DMS53 treated with DMSO at 0.1 percent for 48 hours (cell line): Measurements from ENCODE around the gene UCN.
"Not testable (repeated sequence)": the region's sequence is repeated elsewhere in the genome, so short reads cannot be mapped to it uniquely, and the experiment has no call there.

Experiments
- DNase-seq: peaks from one replicate; lab custom pipeline; 2025; ENCODE audit not compliant: unreplicated experiment; lab: John Stamatoyannopoulos, UW

UCN gene, protein sequence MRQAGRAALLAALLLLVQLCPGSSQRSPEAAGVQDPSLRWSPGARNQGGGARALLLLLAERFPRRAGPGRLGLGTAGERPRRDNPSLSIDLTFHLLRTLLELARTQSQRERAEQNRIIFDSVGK

DNA sequence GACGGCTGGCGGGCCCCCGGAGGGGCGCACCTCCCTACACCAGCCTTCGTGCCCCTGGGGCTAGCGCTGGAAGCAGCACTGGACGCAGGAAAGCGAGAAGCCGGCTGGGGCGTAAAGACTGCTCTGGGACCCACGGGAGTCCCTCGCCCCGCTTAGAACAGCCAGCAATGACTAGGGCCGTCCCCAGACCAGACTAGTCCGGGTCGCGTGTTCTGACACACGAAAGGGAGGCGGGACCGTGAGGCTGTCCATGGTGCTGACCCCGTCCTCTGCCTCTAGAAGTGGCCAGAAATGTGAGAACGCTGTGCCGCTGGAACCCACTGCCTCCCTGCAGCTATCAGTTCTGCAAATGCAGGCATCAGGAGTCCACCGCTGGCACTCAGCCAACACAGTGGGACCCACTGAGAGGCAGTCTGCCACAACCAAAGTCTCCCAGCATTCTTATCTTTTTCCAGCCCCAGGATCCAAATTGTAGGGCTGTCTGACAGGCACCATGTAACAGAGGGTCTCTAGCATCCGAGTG lies at the start of gene UCN:
Gene UCN, minus strand, starts transcription at position 87 of the 523 bp plus-strand sequence. CDS start 550 bp downstream, outside the sequence.
- DNase-seq = no peak

DNA sequence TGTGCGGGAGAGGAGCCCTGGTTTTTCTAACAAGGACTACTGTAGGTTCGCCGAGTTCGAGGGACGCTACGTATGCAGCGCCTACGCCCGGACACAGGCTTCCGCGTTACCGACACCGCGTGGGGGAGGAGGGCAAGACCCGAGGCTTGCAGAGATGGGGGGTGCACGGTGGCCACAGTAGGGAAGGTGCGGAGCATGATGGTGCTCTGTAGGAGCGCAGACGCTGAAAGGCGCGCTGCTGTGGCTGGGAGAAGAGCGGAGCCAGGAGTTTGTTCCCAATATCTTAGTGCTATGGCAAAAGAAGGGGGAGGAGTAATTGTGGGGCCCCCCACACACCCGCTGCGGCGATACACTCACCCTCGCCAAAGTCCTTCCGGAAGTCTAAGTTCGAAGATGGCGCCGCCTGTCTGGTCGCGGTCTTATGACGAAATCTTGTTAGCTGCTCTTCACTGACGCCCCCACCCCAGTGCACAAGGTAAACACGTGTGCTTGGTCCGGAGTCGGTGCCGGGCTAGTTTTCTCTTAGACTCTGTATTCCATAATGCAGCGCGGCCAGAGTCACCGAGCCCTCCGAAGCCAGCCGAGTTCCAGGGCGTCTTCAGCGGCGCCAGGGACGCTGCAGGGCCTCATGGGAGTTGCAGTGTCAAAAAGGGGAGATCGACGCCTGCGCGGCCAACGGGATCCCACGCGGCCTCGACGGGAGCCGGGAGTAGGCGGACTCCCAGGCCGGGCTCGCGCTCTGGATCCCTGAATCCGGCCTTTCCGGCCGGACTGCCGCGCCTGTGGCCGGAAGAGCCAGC lies 48.3 kb upstream of the UCN start, which contains the start of gene GTF3C2:
Gene GTF3C2, minus strand, starts transcription at position 383 of the 800 bp plus-strand sequence. CDS start 13,210 bp downstream, outside the sequence.
- peak; percentile 87 for DNase-seq

DNA sequence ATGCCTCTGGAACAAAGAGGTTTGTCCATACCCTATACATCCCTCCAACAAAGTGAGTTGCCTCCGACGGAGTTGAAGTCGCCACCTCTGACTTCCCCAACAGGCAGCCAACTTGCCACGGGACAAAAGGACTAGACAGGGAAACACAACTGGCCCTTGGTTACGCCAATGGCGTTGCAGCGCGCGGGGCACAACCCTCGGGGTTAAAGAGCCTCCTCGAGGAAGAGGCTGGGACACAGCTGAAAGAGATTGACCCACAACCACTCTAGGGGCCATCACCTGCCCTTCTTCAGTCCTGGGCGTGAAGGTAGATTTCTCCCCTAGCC lies 47.8 kb upstream of the UCN start:
- peak; percentile 20 for DNase-seq

DNA sequence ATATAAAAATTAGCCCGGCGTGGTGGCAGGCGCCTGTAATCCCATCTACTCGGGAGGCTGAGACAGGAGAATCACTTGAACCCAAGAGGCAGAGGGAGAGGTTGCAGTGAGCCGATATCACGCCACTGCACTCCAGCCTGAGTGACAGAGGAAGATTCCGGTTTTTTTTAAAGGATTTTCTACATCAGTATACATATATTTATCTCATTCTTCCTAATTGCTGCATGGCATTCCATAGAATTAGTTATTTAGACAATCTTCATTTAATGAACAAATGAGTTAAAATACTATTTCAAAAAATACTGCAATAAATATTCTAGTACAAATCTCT lies 46.3 kb upstream of the UCN start:
- no peak for DNase-seq

DNA sequence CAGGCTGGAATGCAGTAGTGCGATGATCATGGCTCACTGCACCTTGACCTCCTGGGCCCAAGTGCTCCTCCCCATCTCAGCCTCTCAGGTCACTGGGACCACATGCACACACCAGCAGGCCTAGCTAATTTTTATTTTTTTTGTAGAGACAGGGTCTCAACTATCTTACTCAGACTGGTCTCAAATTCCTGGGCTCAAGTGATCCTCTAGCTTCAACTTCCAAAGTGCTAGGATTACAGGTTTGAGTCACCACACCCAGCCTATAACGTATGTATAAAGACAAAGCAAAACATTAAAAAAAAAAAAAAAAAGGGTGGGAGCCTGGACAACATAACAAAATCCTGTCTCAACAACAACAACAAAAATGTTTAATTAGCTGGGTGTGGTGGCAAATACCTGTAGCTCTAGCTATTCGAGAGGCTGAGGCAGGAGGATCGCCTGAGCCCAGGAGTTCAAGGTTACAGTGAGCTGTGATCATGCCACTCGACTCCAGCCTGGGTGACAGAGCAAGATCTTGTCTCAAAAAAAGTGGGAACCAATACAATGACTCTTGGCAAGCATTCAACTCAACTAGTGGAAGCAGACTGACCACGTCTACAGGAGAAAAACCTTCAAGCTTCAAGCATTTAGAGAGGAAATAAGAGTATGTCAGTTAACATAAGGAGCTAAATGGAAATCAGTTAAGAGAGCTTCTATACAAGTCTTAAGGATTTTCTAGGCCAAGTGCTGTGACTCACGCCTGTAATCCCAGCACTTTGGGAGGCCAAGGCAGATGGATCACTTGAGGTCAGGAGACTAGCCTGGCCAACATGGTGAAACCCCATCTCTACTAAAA lies 45.7 kb upstream of the UCN start:
- no peak for DNase-seq

DNA sequence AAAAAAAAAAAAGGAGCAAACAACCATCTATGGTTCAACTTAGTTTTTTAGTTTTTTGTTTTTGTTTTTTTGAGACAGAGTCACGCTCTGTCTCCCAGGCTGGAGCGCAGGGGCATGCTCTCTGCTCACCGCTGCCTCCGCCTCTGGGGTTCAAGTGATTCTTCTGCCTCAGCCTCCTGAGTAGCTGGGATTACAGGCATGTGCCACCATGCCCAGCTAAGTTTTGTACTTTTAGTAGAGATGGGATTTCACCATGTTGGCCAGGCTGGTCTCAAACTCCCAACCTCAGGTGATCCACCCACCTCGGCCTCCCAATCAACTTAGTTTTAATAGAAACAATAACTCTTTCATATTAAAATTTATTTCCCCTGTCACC lies 45.1 kb upstream of the UCN start:
- DNase-seq = not testable (repeated sequence)

DNA sequence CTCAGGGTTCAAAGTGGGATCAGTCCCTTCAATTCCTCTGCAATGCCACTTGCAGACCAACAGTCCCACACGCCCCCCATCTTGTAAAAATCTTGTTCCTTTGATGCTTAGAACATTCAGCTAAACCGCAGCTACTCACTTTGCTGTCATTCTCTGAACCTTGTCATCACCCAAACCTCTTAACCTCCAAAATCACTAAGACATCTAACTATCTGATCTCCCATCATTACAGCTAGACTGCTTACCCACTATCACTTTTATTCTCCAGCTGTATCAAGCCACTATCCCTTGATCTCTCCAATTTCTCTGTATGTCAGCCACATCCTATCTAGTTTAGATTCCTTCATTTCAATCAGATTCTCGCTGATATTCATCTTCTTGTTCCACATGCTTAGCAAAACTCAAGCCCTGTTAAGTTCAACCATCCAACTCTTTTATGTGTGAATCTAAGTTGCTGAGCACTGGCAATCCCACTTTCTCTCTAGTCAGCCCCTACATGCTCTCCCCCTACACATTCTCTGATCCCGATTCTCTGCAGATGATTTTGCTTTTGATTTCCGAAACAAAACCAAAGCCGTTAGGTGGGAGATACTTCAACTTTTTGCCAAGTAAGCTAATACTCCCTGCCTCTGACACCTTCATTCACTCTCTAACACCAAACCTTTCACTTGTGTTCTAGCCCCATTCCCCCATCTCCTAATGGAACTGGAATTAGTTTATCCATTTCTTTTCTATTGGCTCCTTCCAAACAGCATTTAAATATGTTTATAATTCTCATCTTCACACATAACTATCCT lies 43.8 kb upstream of the UCN start:
- DNase-seq = no peak

DNA sequence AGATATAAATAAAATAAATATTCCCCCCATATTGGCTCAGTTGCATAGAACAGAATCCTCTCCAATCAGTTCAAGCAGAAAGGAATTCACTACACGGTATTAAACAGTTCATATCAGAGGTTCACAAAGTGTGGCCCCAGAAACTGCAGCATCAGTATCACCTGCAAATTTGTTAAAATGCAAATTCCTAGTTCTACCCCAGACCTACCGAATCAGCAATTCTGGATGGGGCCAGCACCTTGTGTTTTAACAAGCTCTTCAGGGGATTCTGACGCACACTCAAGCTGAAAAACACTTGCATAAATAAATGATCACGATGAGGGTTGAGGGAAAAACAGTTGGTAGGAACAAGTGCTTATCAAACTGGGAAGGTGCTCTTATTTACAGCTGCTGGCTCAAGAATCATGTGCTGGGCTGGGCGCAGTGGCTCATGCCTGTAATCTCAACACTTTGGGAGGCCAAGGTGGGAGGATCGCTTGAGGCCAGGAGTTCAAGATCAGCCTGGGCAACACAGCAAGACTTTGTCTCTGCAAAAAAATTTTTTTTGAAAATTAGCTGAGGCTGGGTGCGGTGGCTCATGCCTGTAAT lies 42.0 kb upstream of the UCN start:
- DNase-seq = no peak

DNA sequence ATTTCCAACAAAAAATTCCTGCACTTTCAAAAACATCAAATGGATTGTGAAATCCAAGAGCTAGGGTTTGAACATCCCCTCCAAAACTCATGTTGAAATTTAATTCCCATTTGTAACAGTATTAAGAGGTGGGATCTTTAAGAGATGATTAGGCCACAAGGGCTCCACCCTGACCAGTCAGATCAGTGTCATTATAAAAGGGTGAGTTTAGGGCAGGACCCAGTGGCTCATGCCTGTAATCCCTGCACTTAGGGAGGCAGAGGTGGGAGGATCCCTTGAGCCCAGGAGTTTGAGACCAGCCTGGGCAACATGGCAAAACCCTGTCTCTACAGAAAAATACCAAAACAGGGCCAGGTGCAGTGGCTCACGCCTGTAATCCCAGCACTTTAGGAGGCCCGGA lies 39.4 kb upstream of the UCN start:
- DNase-seq = no peak

DNA sequence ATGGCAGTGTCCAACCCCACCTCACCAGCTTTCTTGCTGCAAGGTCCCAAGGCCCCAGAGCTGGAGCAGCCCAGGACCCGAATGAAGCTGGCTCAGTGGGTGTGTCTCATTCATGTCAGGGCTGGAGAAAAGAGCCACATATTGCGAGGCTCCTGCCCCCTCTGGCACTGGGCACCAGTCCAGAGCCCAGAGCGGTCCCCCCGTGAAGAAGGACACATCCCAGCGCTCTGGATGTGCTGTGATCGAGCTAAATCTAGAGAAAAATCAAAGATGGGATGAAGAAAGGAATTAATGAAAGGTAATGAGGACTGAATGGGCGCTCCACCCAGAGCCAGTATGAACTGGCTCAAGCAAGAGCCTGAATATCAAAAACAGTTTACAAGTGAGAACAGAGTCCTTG lies 27.9 kb upstream of the UCN start:
- no peak for DNase-seq

DNA sequence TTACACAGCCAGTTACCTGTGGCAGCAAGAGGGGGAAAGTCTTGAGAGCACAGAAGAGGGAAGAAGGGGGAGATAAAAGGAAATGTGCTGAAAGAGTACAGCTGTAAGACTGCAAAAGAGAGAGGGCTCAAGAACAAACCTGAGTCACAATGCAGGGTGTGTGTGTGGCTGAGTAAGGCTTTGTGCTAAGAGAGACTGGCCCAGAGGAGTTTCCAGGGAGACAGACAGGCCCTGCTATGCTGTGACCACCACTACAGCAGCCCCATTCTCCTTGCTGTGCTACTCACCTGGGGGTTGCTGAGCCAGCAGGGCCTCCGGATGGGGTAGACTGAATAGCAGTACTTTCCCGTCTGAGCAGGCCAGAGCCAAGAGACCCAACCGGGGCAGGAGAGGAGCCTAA lies 27.1 kb upstream of the UCN start:
- no peak for DNase-seq

DNA sequence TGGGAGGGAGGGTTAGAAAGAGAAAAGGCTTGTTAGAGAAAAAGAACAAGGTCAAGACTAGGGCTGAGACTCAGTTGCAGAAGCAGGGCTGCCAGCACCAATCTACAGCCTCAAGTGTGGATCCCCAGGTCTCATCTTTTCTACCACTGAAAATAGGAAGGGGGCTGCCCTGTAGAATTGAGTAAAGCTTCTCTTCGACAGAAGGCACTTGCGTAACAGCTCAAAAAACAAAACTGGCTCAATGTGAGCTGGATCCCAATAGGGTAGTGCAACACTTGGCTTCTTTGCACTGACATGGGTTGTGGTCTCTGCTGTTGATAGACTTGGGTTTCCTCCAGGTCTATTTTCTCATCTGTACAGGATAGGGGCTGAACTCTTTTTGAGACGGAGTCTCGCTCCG lies 16.5 kb upstream of the UCN start:
- DNase-seq = no peak

DNA sequence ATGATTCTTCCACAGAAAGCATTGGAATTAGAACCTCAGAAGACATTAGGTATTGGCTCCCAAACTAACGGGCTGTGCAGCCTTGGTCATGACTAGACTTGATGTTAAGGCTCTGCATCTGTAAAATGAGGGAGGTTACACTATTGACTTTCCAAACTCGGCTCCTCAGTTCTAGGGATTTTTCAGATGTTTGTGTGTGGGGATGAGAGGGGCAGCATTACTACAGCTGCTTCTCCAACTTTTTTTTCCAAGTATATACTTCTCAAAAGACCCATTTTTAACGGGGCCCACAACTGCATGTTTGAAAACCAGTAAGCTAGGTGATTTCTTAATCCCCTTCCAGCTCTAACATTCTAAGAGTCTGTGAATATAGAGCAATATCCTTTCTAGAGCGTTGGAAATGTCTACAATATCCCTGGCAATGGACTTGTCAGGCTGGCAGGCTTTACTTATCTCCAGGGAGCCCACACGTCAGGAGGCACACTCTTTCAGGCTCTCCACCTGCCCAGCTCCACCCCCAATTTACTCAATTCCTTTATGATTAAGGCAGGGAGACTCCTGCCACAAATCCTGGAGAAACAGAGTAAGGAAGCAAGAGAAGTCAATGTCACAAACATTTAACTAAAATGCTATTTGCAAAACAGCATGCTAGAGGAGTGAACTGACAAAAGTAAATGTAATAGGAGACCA lies 15.5 kb upstream of the UCN start:
- no peak for DNase-seq

DNA sequence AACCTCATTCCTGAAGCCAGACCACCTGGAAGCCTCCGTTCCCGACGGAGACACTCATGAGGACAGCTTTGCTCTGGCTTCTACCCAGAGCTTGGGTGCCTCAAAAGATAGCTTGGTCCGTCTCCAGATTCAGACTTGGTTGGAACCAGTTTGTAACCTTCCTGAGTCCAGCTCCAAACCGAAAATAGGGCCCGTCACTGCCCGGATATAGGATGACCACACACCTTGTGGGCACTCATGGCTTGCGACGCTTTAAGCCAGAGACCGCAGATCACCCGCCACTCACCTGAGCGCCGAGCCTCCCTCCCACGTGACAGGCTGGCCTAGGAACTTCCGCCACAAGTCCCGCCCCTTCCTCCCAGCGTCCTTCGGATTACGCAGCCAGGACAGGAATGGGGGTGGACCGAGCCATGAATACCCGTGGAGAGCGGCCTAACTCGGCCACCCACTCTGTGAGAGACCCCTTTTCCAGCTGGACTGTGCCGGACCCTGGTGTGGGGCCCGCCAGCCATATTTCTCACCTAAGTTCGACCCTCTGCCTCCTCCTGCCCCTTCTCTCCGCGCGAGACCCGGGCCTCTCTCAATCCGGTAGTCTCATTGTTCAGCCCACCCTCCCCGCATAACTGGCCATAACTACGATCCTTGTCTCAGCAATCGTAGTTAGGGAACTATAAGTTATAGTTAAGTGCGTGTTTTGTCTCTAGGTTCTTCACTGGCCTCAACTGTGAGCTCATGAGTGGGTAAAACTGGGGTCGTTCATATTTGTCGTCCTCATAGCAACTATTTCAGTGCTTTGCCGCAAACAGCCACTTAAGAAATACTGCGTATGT lies 14.7 kb upstream of the UCN start, which contains the start of gene MPV17:
Gene MPV17, minus strand, starts transcription at position 332 of the 830 bp plus-strand sequence. CDS start 580 bp downstream, outside the sequence.
- peak; percentile 64 for DNase-seq

DNA sequence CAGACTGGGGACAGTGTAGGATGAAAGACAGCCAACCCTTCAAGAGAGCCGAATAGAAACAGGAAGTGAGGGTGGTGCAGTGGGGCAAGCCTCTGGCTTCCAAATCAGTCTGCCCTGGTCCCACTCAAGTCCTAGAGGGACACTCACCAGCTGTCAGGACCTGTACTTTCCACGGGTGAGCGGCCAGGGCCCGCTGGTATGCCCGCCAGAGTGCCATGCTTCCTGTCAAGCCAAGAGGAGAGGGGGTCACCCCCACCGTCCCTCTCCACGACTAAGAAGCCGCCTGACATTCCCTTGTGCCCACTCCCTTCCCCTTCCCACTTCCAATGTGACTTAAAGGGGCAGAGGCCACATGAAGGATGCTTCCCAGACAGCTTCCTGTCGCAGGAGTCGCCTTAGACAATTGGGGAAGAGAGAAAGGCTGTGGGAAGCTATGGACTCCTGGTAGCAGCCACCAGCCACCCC lies 14.1 kb upstream of the UCN start:
- DNase-seq = no peak

DNA sequence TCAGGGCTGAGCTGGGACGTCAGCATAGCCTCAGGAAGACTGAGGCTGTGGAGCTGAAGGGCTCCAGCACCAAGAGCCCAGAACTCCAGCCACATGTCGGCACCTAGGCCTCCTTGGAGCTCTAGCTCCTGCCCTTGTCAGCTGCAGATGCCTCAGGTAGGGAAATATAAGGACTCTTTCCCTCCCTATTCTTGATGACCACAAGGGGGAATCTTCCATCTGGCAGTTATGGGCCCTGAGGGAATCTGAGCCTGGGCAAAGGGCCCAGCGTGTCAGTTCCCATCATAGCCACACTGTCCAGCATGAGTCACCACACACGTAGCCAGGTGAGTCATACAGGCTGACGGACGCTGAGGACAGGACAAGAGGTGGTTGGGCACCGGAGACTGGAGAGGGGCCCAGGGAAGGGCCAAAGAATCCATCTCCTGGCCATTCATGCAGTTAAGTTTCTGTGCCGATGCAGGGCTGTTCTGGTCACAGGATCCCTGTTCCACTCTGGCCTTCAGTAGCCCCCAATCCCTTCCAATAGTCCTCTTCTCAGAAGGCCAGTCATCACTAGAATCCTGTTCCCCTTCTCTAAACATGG lies 12.8 kb upstream of the UCN start:
- peak; percentile 89 for DNase-seq

DNA sequence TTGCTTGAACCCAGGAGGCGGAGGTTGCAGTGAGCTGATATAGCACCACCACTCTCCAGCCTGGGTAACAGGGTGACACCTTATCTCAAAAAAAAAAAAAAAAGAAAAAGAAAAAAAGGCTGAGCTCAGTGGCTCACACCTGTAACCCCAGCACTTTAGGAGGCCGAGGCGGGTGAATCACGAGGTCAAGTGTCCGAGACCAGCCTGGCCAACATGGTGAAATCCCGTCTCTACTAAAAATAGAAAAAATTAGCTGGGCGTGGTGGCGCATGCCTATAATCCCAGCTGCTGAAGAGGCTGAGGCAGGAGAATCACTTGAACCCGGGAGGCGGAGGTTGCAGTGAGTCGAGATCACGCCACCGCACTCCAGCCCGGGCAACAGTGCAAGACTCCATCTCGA lies 11.6 kb upstream of the UCN start:
- DNase-seq = not testable (repeated sequence)

DNA sequence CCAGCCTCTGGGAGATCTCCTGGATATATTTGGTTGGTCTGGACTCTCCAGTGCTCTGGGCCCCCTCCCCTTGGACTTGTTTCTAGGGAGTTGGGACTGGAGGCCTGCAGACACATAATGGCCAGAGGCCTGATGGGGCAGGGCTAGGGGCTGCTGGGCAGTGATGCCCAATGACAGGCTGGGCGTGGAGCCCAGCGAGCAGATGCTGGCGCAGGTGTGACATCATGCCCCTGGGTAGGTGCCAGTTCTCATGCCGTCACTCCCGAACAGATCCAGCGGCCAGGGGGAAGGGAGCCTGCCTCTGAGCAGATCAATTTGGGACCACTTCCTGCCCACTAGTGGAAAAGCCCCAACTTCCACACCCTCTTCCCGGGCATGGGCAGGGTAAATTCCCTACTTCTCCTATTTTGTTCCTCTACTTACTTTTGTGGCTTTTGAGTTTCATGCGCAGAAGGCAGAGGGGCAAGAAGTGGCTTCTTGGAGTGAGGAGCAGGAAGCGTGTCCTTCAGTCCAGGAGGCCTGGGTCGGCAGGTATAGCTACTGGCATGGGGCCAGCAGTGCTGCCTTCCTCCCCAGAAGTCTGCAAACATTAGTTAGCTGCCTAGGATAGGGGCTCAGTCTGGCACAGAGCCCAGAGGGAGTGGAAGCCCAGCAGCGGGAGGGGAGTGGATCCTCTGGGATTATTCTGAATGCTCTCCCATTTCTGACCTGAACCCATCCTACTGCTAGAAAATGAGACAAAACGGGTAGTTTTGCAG lies 8.6 kb upstream of the UCN start:
- DNase-seq = no peak
